ENCODE measurements around the gene HHATL. TPM values are rescaled to one million over a fixed set of nuclear protein-coding genes. Genes with fewer than 3 reads are reported as not detected.

Gene HHATL
- total RNA-seq, 2 donors from 2014 or later = 444 to 908 TPM

DNA sequence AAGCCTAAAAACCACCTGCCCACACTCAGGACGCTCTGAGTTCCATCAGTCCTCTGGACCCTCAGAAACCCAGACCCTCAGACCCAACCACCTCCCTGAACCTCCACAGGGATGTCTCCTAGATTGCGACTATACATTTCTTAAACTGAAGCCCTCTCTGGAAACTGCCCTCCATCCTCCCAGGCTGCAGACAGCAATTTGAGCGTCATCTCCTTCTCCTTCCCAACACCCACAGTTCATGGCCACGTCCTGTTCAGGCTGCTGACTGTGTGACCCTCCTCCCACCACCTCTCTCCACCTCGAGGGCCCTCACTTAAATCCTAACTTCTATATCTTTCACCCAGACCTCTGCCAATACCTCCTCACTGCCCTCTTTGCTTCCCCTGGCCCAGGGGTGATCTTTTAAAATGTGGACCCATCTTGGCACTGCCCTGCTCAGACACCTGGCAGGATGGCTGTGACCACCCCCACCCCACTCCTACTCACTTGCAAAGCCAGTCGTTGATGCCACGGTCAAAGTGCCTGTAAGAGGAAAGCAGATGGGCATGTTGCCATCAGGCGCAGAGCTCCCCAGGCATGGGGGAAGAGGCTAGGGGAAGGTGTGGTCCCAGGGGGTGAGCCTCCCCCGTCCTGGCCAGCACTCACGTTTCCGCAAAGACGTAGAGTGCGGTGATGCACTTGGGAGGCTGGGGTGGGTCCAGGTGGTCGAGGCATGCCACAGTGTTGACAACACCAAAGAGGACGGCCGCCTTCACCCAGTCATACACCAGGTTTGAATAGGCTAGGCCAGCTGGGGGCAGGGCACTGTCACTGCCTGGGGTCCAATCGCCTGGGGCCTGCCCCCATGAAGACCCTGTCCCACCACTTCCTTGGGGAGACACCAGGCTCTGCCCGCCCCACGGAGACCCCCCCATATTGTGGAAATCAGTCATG, 6.0 kb downstream of the HHATL start:
- H3K4me3 ChIP-seq = no peak overlapping the region
- no peaks in the 10 kb centered on the region for H3K9me3 ChIP-seq
- peak overlapping the region; percentile 92 to 98 for H3K27ac ChIP-seq
- H3K4me1 ChIP-seq = peaks cover 0 to 29% of the 10 kb centered on the region in 2 donors
- TF ChIP-seq, protein P1, sequence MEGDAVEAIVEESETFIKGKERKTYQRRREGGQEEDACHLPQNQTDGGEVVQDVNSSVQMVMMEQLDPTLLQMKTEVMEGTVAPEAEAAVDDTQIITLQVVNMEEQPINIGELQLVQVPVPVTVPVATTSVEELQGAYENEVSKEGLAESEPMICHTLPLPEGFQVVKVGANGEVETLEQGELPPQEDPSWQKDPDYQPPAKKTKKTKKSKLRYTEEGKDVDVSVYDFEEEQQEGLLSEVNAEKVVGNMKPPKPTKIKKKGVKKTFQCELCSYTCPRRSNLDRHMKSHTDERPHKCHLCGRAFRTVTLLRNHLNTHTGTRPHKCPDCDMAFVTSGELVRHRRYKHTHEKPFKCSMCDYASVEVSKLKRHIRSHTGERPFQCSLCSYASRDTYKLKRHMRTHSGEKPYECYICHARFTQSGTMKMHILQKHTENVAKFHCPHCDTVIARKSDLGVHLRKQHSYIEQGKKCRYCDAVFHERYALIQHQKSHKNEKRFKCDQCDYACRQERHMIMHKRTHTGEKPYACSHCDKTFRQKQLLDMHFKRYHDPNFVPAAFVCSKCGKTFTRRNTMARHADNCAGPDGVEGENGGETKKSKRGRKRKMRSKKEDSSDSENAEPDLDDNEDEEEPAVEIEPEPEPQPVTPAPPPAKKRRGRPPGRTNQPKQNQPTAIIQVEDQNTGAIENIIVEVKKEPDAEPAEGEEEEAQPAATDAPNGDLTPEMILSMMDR (IDR thresholded peaks at IDR 0.05) = no peak
- H3K36me3 ChIP-seq = peaks cover 17% of the 10 kb centered on the region
- H3K27me3 ChIP-seq = no peaks in the 10 kb centered on the region
- DNase-seq (ENCODE audit: low spot score) = peak; percentile 55

GRCh38 chr3:42694366-42694765, 8.2 kb downstream of the HHATL start:
- no peak overlapping the region for H3K4me3 ChIP-seq
- no peaks in the 10 kb centered on the region for H3K27me3 ChIP-seq
- peaks cover 17% of the 10 kb centered on the region for H3K36me3 ChIP-seq
- TF ChIP-seq, protein P1 (IDR thresholded peaks at IDR 0.05) = no peak
- no peak overlapping the region for H3K27ac ChIP-seq
- no peak for DNase-seq (ENCODE audit: low spot score)
- H3K9me3 ChIP-seq = no peaks in the 10 kb centered on the region
- H3K4me1 ChIP-seq = peaks cover 0 to 26% of the 10 kb centered on the region in 2 donors

- no peaks in the 10 kb centered on the region for H3K9me3 ChIP-seq
- peaks cover 0 to 17% of the 10 kb centered on the region in 2 donors for H3K4me1 ChIP-seq
- DNase-seq (ENCODE audit: low spot score) = no peak
- no peak overlapping the region for H3K4me3 ChIP-seq
- peak overlapping the region in 1 of 2 donors; percentile 46 for H3K27ac ChIP-seq
- TF ChIP-seq, protein P1 (IDR thresholded peaks at IDR 0.05) = no peak
- H3K36me3 ChIP-seq = peaks cover 14% of the 10 kb centered on the region
- H3K27me3 ChIP-seq = no peaks in the 10 kb centered on the region
Measured at GRCh38 chr3:42693530-42693930, 9.1 kb downstream of the HHATL start.

- Histone ChIP-seq H3K36me3 (peaks cover 9% of the 10 kb centered on the region), H3K4me3 (no peak overlapping the region), H3K27ac (peak overlapping the region in 1 of 2 donors; percentile 46), H3K27me3 (no peaks in the 10 kb centered on the region), H3K9me3 (no peaks in the 10 kb centered on the region), H3K4me1 (peaks cover 0 to 11% of the 10 kb centered on the region in 2 donors)
- TF ChIP-seq, protein P1 (IDR thresholded peaks at IDR 0.05) = no peak
- no peak for DNase-seq (ENCODE audit: low spot score)
Measured at GRCh38 chr3:42692667-42693529, 9.7 kb downstream of the HHATL start.

- H3K27me3 ChIP-seq = no peaks in the 10 kb centered on the region
- no peak overlapping the region for H3K4me3 ChIP-seq
- H3K27ac ChIP-seq = peak overlapping the region; percentile 10 to 46
- H3K4me1 ChIP-seq = peaks cover 0 to 4% of the 10 kb centered on the region in 2 donors
- H3K9me3 ChIP-seq = no peaks in the 10 kb centered on the region
- DNase-seq (ENCODE audit: low spot score) = no peak
- TF ChIP-seq, protein P1 (IDR thresholded peaks at IDR 0.05) = no peak
- peaks cover 5% of the 10 kb centered on the region for H3K36me3 ChIP-seq
Measured at GRCh38 chr3:42691816-42692666, 10.6 kb downstream of the HHATL start.
